GM23248 (cell line): ENCODE measurements around the gene IL10RA. TPM values are rescaled to one million over a fixed set of nuclear protein-coding genes. Genes with fewer than 3 reads are reported as not detected.

Experiments used
- DNase-seq: peaks from one replicate; pipeline ENCODE4 v3.0.0-alpha.2; 2015
- H2AFZ ChIP-seq: fragments of 200-600 bp; sonication (generic); 2 replicates; pipeline ENCODE4 v1.6.1; 2016; ENCODE audit warnings: antibody characterized with exemption
- H3F3A ChIP-seq: fragments of 200-600 bp; sonication (generic); 2 replicates; pipeline ENCODE4 v1.6.1; 2016; ENCODE audit warnings: mild to moderate bottlenecking, antibody characterized with exemption, mixed run types; ENCODE audit not compliant: insufficient read depth
- H3K27ac ChIP-seq: fragments of 200-600 bp; sonication (generic); 2 replicates; pipeline ENCODE4 v1.5.1; 2016; ENCODE audit warnings: mild to moderate bottlenecking
- H3K27me3 ChIP-seq: fragments of 200-600 bp; sonication (generic); replicated peaks from 2 replicates; pipeline ENCODE4 v1.6.1; 2016; ENCODE audit warnings: mild to moderate bottlenecking; ENCODE audit not compliant: insufficient read depth
- H3K36me3 ChIP-seq: fragments of 200-600 bp; sonication (generic); 2 replicates; pipeline ENCODE4 v1.6.1; 2016; ENCODE audit warnings: low read depth, mild to moderate bottlenecking
- H3K4me1 ChIP-seq: fragments of 200-600 bp; sonication (generic); 2 replicates; pipeline ENCODE4 v1.6.1; 2016; ENCODE audit warnings: mild to moderate bottlenecking; ENCODE audit not compliant: insufficient read depth
- H3K4me2 ChIP-seq: fragments of 200-600 bp; sonication (generic); one replicate; pipeline ENCODE4 v1.6.1; 2016; ENCODE audit warnings: mild to moderate bottlenecking; ENCODE audit not compliant: unreplicated experiment
- H3K4me3 ChIP-seq: fragments of 200-600 bp; sonication (generic); 2 replicates; pipeline ENCODE4 v1.5.1; 2016; ENCODE audit warnings: mild to moderate bottlenecking
- H3K79me2 ChIP-seq: fragments of 200-600 bp; sonication (generic); 2 replicates; pipeline ENCODE4 v1.6.1; 2016; ENCODE audit warnings: mild to moderate bottlenecking; ENCODE audit not compliant: insufficient read depth
- H3K9ac ChIP-seq: fragments of 200-600 bp; sonication (generic); 2 replicates; pipeline ENCODE4 v1.6.1; 2016; ENCODE audit warnings: mild to moderate bottlenecking
- H3K9me2 ChIP-seq: fragments of 200-600 bp; sonication (generic); 2 replicates; pipeline ENCODE4 v1.6.1; 2016; ENCODE audit warnings: mixed run types, mild to moderate bottlenecking, moderate library complexity; ENCODE audit not compliant: insufficient read depth
- H3K9me3 ChIP-seq: fragments of 200-600 bp; sonication (generic); one replicate; pipeline ENCODE4 v1.6.1; 2017; ENCODE audit warnings: low read depth
- H4K20me1 ChIP-seq: fragments of 200-600 bp; sonication (generic); 2 replicates; pipeline ENCODE4 v1.6.0; 2016; ENCODE audit not compliant: insufficient read depth
- EZH2 ChIP-seq: fragments of 200-600 bp; sonication (generic); IDR thresholded peaks from 2 replicates; pipeline ENCODE4 v1.6.1; 2018; ENCODE audit warnings: antibody characterized with exemption, mild to moderate bottlenecking; ENCODE audit not compliant: insufficient read depth, poor library complexity, severe bottlenecking
- EZH2phosphoT487 ChIP-seq: fragments of 200-600 bp; sonication (generic); IDR thresholded peaks from 2 replicates; pipeline ENCODE4 v1.6.1; 2018; ENCODE audit warnings: antibody characterized with exemption, moderate library complexity, mild to moderate bottlenecking, low read depth; ENCODE audit not compliant: insufficient read depth
- WGBS, 2 experiments: methylation state at CpG; one replicate each; pipeline ENCODE4 v1.1.6; 2015 to 2017; ENCODE audit warnings: low lambda C conversion rate in 2 of 2, low coverage in 1 of 2; ENCODE audit errors: missing lambda C conversion rate in 2 of 2; 5-methylcytosine and 5-hydroxymethylcytosine counted together
- in situ Hi-C: fragments of 300-500 bp; cut with MboI; formaldehyde crosslinking; loops from 2 replicates; pipeline ENCODE4 v1.15.0; 2020
- polyA plus RNA-seq: library from polyadenylated mRNA; unstranded; fragments of >200 nt; fragmentation: Nextera tagmentation; extraction: Ambion mirVana; gene quantifications from 2 replicates; pipeline ENCODE4 v1.2.1, GENCODE V29; 2016
- total RNA-seq: library from RNA; depleted of rRNA; stranded (reverse); fragments of >200 nt; shearing (Covaris generic); gene quantifications from 2 replicates; pipeline ENCODE4 v1.2.3, GENCODE V29; 2014; rRNA removed

The IL10RA gene
- total RNA-seq (not detected in 2 replicates), polyA plus RNA-seq (not detected in 2 replicates)

DNA sequence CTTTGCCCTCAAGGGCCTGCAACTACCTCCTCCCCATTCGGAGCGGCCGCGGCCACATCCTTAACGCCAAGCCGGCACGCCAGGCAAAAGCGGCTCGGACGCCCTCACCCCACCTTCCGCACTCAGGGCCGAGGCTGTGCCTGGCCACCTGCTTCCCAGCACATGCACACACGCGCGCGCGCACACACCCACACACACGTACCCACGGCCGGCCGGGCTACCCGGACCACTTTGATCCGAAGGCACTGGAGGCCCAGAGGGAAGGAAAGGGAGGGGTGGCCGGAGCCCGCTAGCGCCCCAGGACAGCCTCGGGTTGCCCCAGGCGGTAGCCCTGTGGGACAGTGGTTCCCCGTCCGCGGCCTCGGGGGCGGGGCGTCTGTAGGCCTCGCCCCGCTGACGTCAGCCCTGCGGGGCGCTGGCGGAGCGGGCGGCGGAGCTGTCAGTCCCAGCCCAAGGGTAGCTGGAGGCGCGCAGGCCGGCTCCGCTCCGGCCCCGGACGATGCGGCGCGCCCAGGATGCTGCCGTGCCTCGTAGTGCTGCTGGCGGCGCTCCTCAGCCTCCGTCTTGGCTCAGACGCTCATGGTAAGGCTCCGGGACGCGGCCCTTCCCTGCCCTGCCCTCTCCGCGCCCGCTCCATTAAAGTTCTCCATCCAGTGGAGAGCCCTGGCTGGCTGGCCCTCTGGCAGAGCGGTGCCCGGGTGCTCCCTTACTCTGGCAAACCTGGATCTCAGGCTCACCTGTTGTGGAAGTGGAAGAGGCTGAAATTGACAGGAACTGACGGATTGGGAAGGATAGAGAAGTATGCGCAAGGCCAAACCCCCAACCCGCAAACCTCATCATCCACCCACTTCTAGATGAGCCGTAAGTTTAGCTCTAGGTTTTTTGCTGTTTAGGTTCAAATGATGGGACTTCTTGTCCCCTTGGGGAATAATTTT, at the start of gene IL10RA:
TSS of gene IL10RA (plus strand) at position 442 of the 935 bp plus-strand sequence. CDS start at position 516, 74 bp downstream.
- no peaks in the 10 kb centered on the region for H3K36me3 ChIP-seq
- peak; percentile 64 for DNase-seq
- H2AFZ ChIP-seq, result peak within 1 kb of the TSS; percentile 57
- no peaks in the 10 kb centered on the region for H3F3A ChIP-seq
- in situ Hi-C loops, result no loop called here
- H3K9ac ChIP-seq, result no peak within 1 kb of the TSS
- no peak within 1 kb of the TSS for H3K27ac ChIP-seq
- 4% methylated on average over 50 to 56 of the region's 71 CpGs for WGBS, 2 experiments
- H3K4me3 ChIP-seq, result peak within 1 kb of the TSS; percentile 60
- no peaks in the 10 kb centered on the region for H4K20me1 ChIP-seq
- H3K9me3 ChIP-seq, result no peaks in the 10 kb centered on the region
- TF ChIP-seq EZH2phosphoT487 (no peak), EZH2 (no peak)
- H3K4me2 ChIP-seq, result peak within 1 kb of the TSS; percentile 43
- H3K79me2 ChIP-seq, result no peaks in the 10 kb centered on the region
- no peaks in the 10 kb centered on the region for H3K4me1 ChIP-seq
- H3K9me2 ChIP-seq, result no peaks in the 10 kb centered on the region
- H3K27me3 ChIP-seq, result peaks cover 33% of the 10 kb centered on the region

DNA sequence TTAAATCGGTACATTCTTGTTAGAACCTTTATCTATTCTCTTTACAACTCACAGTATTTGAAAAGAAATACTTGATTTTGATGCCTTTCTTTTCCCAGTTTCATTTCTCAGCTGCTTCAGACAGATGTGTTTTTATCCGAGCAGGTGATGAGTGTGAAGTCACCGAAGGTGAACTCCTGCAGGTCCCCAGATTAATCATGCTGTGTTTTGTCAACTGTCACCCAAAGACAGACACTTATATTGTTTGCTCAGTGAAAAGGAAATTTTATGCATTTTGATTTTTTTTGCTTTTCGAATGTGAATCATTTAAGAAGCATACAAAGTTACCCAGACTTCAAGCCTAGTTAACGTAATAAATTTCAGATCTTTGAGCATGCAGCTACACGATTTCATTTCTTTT, 49.2 kb upstream of the IL10RA start:
- Histone ChIP-seq H2AFZ (no peak overlapping the region), H3F3A (no peaks in the 10 kb centered on the region), H3K9me2 (no peaks in the 10 kb centered on the region), H3K4me3 (no peak overlapping the region), H3K9ac (no peak overlapping the region), H3K27me3 (peaks cover 37% of the 10 kb centered on the region), H3K9me3 (no peaks in the 10 kb centered on the region), H3K4me2 (no peak overlapping the region), H3K27ac (no peak overlapping the region), H3K36me3 (no peaks in the 10 kb centered on the region), H4K20me1 (no peaks in the 10 kb centered on the region), H3K79me2 (no peaks in the 10 kb centered on the region), H3K4me1 (no peaks in the 10 kb centered on the region)
- 25 to 34% methylated on average over 6 of the region's 6 CpGs for WGBS, 2 experiments
- DNase-seq, result no peak
- in situ Hi-C loops, result no loop called here
- no peak for TF ChIP-seq EZH2
- TF ChIP-seq EZH2phosphoT487, result no peak

DNA sequence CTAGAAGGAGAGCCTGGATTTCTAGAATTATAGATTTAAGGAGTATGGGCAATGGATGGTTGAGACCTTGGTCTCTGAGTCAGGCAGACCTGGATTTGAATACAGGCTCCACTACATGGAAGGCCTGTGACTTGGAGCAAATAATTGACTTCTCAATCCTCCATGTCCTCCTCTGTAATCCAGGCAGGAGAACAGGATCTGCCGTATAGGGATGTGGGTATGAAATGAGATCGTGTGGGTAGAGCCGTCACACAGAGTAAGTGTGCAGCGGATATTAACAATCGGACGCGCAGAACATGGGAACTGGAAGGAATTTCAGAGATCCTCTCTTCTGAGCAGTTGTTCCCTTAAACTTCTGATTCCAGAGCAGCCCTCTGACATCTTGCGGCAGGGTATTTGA, 45.5 kb upstream of the IL10RA start:
- no peaks in the 10 kb centered on the region for H3K79me2 ChIP-seq
- no peak overlapping the region for H3K4me3 ChIP-seq
- no peaks in the 10 kb centered on the region for H3F3A ChIP-seq
- H3K4me2 ChIP-seq, result no peak overlapping the region
- no peak overlapping the region for H3K27ac ChIP-seq
- in situ Hi-C loops, result no loop called here
- no peak overlapping the region for H2AFZ ChIP-seq
- H4K20me1 ChIP-seq, result no peaks in the 10 kb centered on the region
- no peaks in the 10 kb centered on the region for H3K36me3 ChIP-seq
- H3K9me3 ChIP-seq, result no peaks in the 10 kb centered on the region
- no peak overlapping the region for H3K9ac ChIP-seq
- H3K9me2 ChIP-seq, result no peaks in the 10 kb centered on the region
- no peak for DNase-seq
- H3K4me1 ChIP-seq, result no peaks in the 10 kb centered on the region
- peaks cover 51% of the 10 kb centered on the region for H3K27me3 ChIP-seq
- TF ChIP-seq EZH2phosphoT487, result no peak
- TF ChIP-seq EZH2, result no peak
- WGBS, 2 experiments, result 90 to 91% methylated on average over 8 of the region's 8 CpGs

DNA sequence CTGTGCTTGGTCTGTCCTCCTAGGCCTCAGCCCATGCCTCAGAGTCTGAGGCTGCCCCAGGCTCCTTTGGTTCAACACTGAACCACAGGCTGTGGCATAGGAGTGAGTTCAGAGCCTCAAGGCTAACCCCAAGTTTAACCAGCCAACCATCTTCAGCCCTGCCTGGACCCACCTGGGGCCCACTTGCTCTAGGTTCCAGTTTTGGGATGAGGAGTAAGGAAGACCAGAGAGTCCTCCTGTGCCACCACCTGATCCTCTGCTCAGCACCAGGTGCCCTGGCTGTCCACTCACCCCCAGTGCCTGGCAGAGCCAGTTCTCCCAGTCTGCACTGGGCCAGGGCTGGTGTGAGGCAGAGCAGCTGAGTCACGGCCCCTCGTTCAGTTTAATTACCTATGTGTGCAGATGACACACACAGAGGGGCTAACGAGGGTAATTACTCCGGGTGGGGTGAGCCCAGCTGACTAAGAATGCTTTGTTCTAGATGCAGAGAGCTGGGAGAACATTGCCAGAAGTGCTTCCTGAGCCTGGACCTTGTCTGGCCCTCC, 45.0 kb upstream of the IL10RA start:
- Histone ChIP-seq H3K27ac (no peak overlapping the region), H3K79me2 (no peaks in the 10 kb centered on the region), H4K20me1 (no peaks in the 10 kb centered on the region), H2AFZ (no peak overlapping the region), H3K9ac (no peak overlapping the region), H3K9me2 (no peaks in the 10 kb centered on the region), H3K4me3 (no peak overlapping the region), H3K27me3 (peaks cover 46% of the 10 kb centered on the region), H3F3A (no peaks in the 10 kb centered on the region), H3K9me3 (no peaks in the 10 kb centered on the region), H3K36me3 (no peaks in the 10 kb centered on the region), H3K4me2 (no peak overlapping the region), H3K4me1 (no peaks in the 10 kb centered on the region)
- in situ Hi-C loops, result no loop called here
- WGBS, 2 experiments, result 9 to 11% methylated on average over 4 of the region's 4 CpGs
- no peak for DNase-seq
- TF ChIP-seq EZH2phosphoT487, result no peak
- TF ChIP-seq EZH2, result no peak
